GM12874 (cell line): Measurements from ENCODE around the gene SPNS3.

Source experiments
- CTCF ChIP-seq: IDR thresholded peaks from 2 replicates; pipeline ENCODE4 v1.5.1; 2011; ENCODE audit warnings: low read depth, mild to moderate bottlenecking, control low read depth, low read length, moderate library complexity; ENCODE audit not compliant: insufficient read depth

SPNS3 gene

GRCh38 chr17:4443476-4443875 lies 9.7 kb downstream of the SPNS3 start:
- TF ChIP-seq CTCF, result no peak

GRCh38 chr17:4444782-4445473 lies 11.2 kb downstream of the SPNS3 start:
- TF ChIP-seq CTCF, result no peak

DNA sequence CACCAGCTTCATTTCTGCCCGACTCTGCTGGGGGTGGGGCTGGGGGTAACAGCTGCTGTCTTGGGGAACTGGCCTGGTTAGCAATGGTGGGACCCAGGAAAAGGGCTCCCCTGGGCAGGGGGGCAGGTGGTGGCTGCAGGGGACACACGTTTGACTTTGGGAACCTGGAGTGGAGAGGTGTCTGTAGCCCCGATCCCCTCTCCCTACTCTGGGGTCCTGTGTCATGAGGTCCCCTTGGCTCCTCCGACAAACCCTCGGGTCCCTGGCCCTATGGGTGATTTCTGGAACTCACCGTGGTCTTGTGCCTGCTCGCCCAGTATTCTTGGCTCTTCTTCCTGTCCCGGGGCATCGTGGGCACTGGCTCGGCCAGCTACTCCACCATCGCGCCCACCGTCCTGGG lies 12.0 kb downstream of the SPNS3 start:
- no peak for TF ChIP-seq CTCF

DNA sequence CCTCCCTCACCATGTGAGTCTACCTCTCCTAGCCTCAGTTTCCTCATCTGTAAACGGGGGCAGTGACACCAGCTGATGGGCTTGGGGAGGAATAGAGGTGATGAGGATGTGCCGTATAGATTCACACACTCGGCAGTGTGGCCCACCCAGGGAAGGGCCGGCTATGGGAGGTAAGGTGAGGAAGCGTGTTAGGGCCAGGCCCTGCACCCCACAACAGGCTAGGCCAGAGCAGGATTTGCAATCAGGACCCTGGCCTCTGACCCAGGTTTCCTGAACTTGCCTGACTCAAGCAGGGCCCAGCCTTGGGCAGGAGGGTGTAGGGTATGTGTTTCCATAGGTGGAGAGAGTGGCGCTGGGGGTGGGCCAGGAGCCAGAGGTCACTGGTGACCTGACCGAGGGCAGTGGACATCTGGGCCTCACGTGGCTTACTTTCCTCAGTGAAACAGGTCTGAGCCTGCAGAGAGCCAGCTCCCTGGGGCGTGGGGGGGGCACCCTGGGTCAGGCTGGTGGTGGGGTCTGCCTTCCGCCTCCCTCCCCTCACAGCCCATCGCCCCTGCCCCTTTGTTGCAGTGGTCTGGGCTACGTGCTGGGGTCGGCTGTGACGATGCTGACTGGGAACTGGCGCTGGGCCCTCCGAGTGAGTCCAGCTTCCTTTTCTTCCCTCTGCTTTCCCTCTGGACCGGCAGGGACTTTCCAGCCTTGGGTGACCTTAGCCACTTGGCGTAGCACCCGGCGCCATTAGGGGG lies 12.8 kb downstream of the SPNS3 start:
- TF ChIP-seq CTCF, result no peak

DNA sequence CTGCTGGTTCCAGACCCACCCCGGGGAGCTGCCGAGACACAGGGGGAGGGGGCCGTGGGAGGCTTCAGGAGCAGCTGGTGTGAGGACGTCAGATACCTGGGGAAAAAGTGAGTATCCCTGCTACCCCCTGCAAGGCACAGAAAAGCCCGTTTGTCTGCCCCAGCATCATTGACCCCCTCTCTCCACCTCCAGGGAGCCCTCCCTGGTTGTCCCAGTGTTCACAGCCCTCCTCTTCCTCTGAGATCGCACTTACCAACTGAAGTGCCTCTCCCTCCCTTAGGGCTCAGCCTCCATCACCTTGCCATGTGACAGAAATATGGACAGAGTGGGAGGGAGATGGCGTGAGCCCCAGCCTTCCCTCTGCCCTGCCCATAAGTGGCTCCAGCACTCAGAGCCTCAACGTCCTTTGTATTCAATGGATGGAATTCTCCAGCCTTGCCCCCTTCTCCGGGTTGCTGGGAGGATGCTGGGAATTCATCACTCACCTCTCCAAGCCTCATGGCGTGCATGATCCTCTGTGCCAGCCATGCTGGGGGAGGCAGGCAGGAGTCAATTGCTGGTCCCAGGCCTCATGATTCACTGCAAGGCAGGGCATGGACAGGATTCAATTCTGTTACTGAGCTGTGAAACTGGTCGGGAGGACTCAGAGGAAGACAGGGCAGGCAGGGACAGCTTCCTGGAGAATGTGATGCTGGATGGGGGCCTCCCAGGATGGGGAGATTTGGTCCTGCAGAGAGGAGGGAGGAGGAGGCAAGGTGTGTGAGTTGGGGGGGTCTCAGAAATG lies 14.6 kb downstream of the SPNS3 start:
- no peak for TF ChIP-seq CTCF

DNA sequence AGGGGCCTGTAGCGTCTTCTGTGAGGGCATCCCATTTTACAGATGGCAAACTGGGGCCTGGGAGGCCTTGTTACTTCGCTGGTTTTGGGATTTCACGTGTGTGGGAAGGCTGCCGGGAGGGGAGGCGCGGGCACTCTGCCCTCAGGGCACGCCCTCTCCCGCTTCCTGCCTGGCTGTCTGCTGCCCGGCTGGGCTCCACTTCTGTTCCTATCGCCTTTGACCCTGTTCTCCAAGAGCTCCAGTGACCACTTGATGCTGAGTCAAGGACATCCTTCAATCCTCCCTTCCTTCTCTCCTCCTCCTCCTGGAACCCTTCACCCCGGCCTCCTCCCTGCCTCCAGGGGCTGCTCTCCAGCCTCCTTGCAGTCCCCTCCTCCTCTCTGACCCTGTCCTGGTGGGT lies 16.0 kb downstream of the SPNS3 start:
- no peak for TF ChIP-seq CTCF

DNA sequence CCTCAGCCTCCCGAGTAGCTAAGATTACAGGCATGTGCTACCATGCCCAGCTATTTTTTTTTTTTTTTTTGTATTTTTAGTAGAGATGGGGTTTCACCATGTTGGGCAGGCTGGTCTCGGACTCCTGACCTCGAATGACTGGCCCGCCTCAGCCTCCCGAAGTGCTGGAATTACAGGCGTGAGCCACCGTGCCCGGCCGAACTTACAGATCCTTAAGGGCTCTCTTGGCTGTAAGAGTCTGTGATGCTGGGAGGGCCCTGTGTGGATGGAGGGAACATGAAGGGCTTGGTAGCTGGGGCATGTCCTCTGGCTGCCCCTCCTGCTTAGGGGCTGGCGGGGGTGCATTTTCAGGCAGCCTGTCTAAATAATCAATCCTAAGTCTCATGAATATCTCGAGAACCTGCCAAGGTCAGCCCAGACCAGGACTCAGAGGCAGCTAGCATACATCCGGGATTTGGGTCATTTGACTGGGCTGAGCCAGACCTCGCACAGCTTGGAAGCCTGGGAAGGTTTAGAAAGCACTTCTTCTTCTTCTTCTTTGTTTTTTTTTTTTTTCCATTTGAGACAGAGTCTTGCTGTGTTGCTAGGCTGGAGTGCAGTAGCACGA lies 17.1 kb downstream of the SPNS3 start:
- no peak for TF ChIP-seq CTCF
